Stimulated activated CD4-positive, alpha-beta T cell treated with anti-CD3 and anti-CD28 coated beads, TNF-alpha, amount 100 ng/mL, for 4 hours (primary cell): ENCODE data around the gene NLRX1.
"Not testable (repeated sequence)": the region's sequence is repeated elsewhere in the genome, so short reads cannot be mapped to it uniquely, and the experiment has no call there.

Experiments
- DNase-seq, 3 experiments: peaks; one replicate each; pipeline ENCODE4 v3.0.0-alpha.2; 2020; ENCODE audit warnings: low read depth in 3 of 3

NLRX1 gene

GRCh38 chr11:119154178-119154577 lies 14.3 kb upstream of the NLRX1 start:
- DNase-seq: no peak

DNA sequence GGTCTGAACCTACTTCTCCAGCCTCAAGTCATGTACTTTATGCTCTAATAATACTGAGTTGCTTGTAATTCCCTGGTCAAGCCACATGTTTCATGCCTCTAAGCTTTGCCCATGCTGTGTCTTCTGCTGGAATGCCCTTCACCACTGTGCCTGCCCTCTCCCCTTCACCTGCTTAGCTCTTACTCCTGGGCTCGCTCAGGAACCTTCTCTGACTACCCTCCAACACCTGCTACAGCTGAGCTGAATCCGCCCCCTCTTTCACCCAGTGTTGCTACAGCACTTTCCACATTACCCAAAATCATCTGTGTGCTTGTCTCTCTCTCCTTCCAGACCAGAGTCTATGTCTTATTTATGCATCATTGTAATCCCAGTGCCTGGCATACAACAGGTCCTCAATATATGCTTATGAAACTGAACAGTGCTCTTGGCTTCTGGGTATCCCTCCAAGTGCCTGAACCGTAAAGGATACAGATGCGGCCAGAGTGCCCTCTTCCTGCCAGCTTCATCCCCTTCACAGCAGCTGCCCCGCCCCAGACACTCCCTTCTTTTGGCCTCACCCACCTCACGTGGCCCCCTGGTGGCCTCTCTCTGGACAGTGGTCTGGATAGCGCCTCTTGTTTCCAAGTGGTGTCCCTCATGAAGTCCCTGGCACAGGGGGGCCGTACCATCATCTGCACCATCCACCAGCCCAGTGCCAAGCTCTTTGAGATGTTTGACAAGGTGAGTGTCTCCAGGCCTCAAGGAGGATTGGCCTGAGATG lies 12.6 kb upstream of the NLRX1 start:
- no peak for DNase-seq

DNA sequence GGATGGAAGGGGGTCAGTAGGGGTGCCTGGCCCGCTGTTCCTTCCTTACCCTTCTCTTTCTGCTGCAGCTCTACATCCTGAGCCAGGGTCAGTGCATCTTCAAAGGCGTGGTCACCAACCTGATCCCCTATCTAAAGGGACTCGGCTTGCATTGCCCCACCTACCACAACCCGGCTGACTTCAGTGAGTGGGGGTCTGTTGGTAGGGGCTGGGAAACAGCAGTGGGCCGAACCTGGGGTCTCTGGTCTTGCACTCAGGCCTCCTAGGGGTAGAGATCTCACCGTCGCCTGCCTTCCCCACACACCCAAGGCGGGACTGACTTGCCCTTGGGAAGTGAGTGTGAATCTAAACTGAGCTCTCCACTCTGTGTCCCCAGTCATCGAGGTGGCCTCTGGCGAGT lies 12.0 kb upstream of the NLRX1 start:
- no peak for DNase-seq

DNA sequence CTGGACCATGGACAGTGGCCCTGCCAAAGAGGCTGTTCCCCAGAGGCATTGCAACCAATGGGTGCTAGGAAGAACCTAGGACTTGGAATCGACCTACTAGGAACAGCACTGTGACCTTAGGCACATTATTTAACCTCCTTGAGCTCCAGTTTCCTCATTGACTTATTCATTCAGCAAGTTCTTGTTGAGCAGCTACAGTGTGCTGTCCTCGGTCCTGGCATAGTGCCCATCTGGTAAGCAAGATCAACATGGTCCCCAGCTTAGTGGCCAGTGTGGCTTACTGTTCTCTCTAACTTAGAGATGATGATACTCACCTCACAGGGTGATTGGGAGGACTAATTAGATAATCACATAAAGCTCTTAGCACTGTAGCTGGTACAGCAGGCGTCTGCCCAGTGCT lies 11.5 kb upstream of the NLRX1 start:
- no peak for DNase-seq

- no peak for DNase-seq
Measured at GRCh38 chr11:119158467-119158866, 10.1 kb upstream of the NLRX1 start.

DNA sequence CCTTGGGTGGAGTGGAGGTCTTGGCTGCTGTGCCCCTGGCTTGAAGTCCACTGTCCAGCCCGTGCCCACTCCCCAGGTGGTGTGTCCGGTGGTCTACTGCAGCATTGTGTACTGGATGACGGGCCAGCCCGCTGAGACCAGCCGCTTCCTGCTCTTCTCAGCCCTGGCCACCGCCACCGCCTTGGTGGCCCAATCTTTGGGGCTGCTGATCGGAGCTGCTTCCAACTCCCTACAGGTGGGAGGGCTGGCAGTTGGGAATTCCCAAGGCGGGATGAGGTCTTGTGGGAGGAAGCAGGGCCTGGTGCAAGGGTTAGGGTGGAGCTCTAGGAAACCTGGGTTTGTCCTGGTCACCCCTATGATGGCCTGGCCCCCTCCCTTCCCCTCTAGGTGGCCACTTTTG lies 8.4 kb upstream of the NLRX1 start:
- DNase-seq: no peak

DNA sequence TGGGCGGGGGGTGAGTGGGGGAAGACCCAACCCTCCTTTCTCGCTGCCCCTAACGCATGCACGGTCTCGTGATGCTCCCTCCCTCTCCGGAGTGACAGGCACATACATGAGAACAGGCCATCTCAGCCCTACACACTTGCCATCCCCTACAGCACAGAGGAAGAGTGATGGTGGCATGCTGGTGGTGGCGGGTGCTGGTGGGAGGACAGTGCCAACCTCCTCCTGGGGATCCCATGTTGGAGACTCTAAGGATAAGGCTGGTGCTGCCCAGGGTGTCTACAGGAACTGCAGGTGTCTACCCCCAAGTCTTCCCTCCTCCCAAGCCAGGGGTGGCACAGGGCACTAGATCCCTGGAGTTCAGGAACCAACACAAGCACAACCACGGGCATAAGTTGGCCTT lies 6.7 kb upstream of the NLRX1 start:
- no peak for DNase-seq

DNA sequence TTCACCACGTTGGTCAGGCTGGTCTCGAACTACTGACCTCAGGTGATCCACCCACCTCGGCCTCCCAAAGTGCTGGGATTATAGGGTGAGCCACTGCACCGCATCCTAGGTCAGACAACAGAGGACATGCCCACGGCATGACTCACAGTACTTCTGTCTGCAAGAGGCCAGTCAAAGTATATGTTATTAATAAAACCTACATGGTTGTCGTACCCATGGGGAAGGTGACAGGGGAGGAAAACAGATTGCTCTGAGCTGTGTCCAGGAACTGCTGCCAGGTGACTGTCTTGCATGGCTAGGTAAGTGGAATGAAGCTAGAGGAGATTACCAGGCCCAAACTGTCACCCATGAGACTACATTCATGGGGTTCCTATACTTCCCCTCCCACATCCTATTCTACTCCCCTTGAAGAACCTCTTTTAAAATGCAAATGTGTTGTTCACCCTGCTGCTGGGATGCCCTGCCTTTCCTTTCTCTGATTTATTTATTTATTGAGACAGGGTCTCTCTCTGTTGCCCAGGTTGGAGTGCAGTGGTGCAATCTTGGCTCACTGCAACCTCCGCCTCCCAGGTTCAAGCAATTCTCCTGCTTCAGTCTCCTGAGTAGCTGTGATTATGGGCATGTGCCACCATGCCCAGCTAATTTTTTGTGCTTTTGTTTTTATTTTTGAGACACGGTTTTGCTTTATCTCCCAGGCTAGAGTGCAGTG lies 2.0 kb upstream of the NLRX1 start:
- DNase-seq: no peak

- DNase-seq: not testable (repeated sequence)
Measured at GRCh38 chr11:119167077-119167458, 1.5 kb upstream of the NLRX1 start.

DNA sequence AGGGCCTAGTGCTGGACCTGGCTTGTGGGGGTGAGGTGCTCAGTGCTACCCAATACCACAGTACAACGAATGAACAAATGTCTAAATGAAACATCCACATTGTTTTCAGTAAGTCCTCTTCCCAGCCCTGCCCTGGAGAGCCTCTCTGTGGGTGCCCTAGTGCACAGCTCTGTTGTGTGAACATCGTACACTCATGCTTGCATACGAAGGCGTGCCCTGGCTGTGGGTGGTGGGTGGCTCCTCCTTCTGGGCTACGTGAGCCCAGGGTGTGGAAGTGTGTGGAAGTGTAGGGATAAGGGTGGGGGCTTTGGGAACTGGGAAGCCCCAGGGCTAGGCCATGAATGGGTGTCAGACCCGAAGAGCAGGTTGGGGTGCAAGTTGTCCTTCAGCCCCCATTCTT lies 592 bp upstream of the NLRX1 start:
- no peak for DNase-seq

DNA sequence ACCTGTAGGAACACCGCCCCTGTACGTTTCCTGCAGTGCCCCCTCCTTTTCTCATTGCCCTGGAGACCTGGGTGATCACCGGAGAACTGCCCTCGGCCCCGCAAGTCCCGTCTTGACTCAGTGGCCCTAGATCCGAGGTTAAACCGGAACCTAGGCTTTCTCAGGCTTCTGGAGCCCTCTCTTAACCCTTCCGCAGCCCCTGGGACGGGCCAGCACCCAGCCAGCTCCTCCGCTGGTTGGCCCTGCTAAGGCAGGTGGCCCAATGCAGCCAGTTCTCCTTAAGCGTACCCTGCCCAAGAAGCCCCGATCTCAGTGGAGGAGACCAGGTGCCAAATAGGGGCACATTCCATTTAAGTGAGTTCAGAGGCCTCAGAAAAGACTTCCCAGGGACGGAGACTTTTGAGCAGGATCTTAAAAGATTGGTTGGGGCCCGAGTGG lies 776 bp downstream of the NLRX1 start:
- DNase-seq: peak in 1 of 3 experiments; percentile 28

DNA sequence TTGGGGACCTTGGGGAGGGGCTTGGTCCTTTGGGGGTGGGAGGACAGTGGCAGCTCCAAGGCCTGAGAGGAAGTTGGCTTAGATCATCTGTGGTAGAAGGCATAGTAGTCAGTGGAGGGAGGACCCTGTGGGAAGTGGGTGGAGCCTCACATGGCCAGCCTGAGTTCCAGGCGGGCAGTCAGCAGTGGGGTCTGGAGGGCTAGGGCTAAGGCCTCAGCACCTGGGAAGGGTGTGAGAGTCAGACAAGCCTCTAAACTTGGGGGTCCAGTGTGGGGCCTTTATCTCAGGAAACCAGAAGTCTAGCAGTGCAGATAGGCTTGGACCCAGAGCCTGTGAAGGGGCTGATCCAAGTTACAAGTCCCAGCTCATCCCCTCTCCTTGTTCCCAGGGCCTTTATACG lies 4.0 kb downstream of the NLRX1 start:
- DNase-seq: no peak

DNA sequence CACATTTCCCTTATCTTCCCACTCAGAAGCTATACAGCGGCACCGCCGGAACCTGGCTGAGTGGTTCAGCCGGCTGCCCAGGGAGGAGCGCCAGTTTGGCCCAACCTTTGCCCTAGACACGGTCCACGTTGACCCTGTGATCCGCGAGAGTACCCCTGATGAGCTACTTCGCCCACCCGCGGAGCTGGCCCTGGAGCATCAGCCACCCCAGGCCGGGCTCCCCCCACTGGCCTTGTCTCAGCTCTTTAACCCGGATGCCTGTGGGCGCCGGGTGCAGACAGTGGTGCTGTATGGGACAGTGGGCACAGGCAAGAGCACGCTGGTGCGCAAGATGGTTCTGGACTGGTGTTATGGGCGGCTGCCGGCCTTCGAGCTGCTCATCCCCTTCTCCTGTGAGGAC lies 4.9 kb downstream of the NLRX1 start:
- DNase-seq: no peak

- no peak for DNase-seq
Measured at GRCh38 chr11:119175493-119176077, 7.1 kb downstream of the NLRX1 start.

GRCh38 chr11:119178166-119178680 lies 9.7 kb downstream of the NLRX1 start:
- DNase-seq: no peak

GRCh38 chr11:119179342-119179741 lies 10.8 kb downstream of the NLRX1 start:
- DNase-seq: no peak

GRCh38 chr11:119179983-119180382 lies 11.5 kb downstream of the NLRX1 start:
- DNase-seq: no peak

GRCh38 chr11:119180729-119181676 lies 12.5 kb downstream of the NLRX1 start:
- no peak for DNase-seq

DNA sequence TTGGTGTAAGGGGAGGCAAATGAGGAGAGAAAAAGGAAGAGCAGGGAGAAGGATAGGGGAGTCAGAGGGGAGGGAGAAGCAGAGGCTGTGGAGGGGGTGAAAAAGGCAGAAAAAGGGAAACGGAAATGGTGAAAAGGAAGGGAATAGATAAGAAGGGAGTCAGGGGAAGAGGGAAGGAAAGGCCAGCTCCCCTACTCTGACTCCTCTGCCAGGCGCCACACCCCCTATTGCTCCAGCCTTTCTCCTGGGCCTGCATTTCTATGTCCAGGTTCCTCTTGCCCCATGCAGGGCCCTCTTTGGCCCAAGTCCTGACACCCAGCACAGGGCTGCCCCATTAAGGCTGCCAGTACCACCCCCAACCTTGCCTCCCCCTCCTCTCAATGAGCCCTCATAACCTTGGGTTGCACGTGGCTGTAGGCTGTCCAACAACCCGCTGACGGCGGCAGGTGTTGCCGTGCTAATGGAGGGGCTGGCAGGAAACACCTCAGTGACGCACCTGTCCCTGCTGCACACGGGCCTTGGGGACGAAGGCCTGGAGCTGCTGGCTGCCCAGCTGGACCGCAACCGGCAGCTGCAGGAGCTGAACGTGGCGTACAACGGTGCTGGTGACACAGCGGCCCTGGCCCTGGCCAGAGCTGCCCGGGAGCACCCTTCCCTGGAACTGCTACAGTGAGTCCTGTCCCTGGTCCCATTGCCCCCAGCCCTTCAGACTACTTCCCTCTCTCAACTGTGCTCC lies 13.3 kb downstream of the NLRX1 start:
- DNase-seq: no peak

GRCh38 chr11:119184399-119184798 lies 15.9 kb downstream of the NLRX1 start:
- DNase-seq: not testable (repeated sequence)
